HepG2 (cell line): ENCODE measurements around the gene SH3GL1. TPM values are rescaled to one million over a fixed set of nuclear protein-coding genes. Genes with fewer than 3 reads are reported as not detected.

Experiments
- ATAC-seq: fragments of 200-7000 bp; cut with Tn5 transposase; 3 replicates; pipeline ENCODE4 v1.9.1; 2020; ENCODE audit warnings: mild to moderate bottlenecking, moderate library complexity
- BruUV-seq: library from RNA; stranded (reverse); fragments of 400-500 nt; replicated peaks from 2 replicates; lab custom pipeline; 2021; lab: Mats Ljungman, UMichigan
- CTCF ChIA-PET: fragments of 300-600 bp; formaldehyde crosslinking; extraction: SDS; loops from one replicate; lab custom pipeline; 2021; ENCODE audit warnings: low total read pairs, inconsistent platforms, low intra/inter-chr PET ratio; lab: Yijun Ruan, JAX
- POLR2A ChIA-PET: fragments of 350-600 bp; sonication (Branson Sonifier 250); formaldehyde crosslinking; loops from one replicate; lab custom pipeline; 2020; ENCODE audit warnings: antibody characterized with exemption, inconsistent platforms; lab: Yijun Ruan, JAX
- DNase-seq: peaks from one replicate; pipeline ENCODE4 v3.0.0-alpha.2; 2015; ENCODE audit warnings: low spot score
- FAIRE-seq: peaks from 3 replicates; lab custom pipeline; 2011; peaks lifted over from hg19 to GRCh38; lab: Jason Lieb, UNC
- H2AFZ ChIP-seq: one replicate; pipeline ENCODE4 v1.6.1; 2011; ENCODE audit warnings: low read length, inconsistent platforms
- H3K27ac ChIP-seq: fragments of 300-600 bp; 3 replicates; pipeline ENCODE4 v1.8.0; 2011; ENCODE audit warnings: mixed run types, mild to moderate bottlenecking, mixed read lengths, low read length, inconsistent platforms; ENCODE audit not compliant: insufficient read depth; ENCODE audit errors: extremely low read length
- H3K27me3 ChIP-seq, 2 experiments: fragments of 200-600 bp in 1 of 2; 2 replicates in 1 of 2; 3 replicates in 1 of 2; pipeline versions ENCODE4 v1.6.0 to v1.8.0; 2011; ENCODE audit warnings: low read length in 2 of 2, mild to moderate bottlenecking in 2 of 2, moderate library complexity in 2 of 2, inconsistent platforms in 1 of 2; ENCODE audit not compliant: insufficient read depth in 2 of 2, control insufficient read depth in 1 of 2
- H3K36me3 ChIP-seq, 2 experiments: fragments of 200-600 bp in 1 of 2; replicated peaks in 1 of 2; 2 replicates in 1 of 2; 3 replicates in 1 of 2; pipeline versions ENCODE4 v1.5.1 to v1.8.0; 2011; ENCODE audit warnings: low read length in 2 of 2, inconsistent platforms in 1 of 2; ENCODE audit not compliant: insufficient read depth in 2 of 2, control insufficient read depth in 1 of 2
- H3K4me1 ChIP-seq: 2 replicates; pipeline ENCODE4 v1.5.1; 2012; ENCODE audit warnings: low read length, inconsistent platforms; ENCODE audit not compliant: insufficient read depth
- H3K4me2 ChIP-seq: 2 replicates; pipeline ENCODE4 v1.6.0; 2011; ENCODE audit warnings: low read depth, low read length, inconsistent platforms
- H3K4me3 ChIP-seq, 3 experiments: fragments of 200-600 bp in 1 of 3; sonication (generic), shearing (Covaris generic) in 1 of 3; replicated peaks in 1 of 3; 2 replicates each; pipeline ENCODE4 v1.5.1; 2011 to 2016; ENCODE audit warnings: low read length in 3 of 3, inconsistent platforms in 2 of 3, low read depth in 2 of 3, mild to moderate bottlenecking in 2 of 3, control low read depth in 1 of 3, mixed read lengths in 1 of 3; ENCODE audit not compliant: insufficient read depth in 1 of 3
- H3K79me2 ChIP-seq: one replicate; pipeline ENCODE4 v1.6.1; 2011; ENCODE audit warnings: low read length, inconsistent platforms; ENCODE audit not compliant: insufficient read depth
- H3K9ac ChIP-seq: 2 replicates; pipeline ENCODE4 v1.6.0; 2011; ENCODE audit warnings: mild to moderate bottlenecking, low read depth, low read length, inconsistent platforms; ENCODE audit not compliant: insufficient read depth
- H3K9me3 ChIP-seq: 2 replicates; pipeline ENCODE4 v1.5.1; 2012; ENCODE audit warnings: mild to moderate bottlenecking, low read length
- H4K20me1 ChIP-seq: 2 replicates; pipeline ENCODE4 v1.6.0; 2011; ENCODE audit warnings: inconsistent platforms, mild to moderate bottlenecking, low read length, moderate library complexity; ENCODE audit not compliant: insufficient read depth
- ASH2L ChIP-seq: fragments of 300-600, 200-600 bp; sonication (generic); IDR thresholded peaks from 2 replicates; pipeline ENCODE4 v1.7.0; 2017; ENCODE audit warnings: low read depth, mild to moderate bottlenecking, moderate library complexity, mixed read lengths, low read length; ENCODE audit not compliant: insufficient read length
- FOSL2 ChIP-seq: sonication (generic); formaldehyde crosslinking; IDR thresholded peaks from 2 replicates; pipeline ENCODE4 v1.4.0; 2020; ENCODE audit warnings: missing genetic modification reagents
- FOXP4 ChIP-seq: sonication (generic); formaldehyde crosslinking; IDR thresholded peaks from 2 replicates; pipeline ENCODE4 v1.4.0; 2020; ENCODE audit warnings: missing genetic modification reagents
- HIVEP1 ChIP-seq: sonication (generic); formaldehyde crosslinking; IDR thresholded peaks from 2 replicates; pipeline ENCODE4 v1.4.0; 2020; ENCODE audit warnings: mild to moderate bottlenecking, missing genetic modification reagents
- HOXA3 ChIP-seq: sonication (generic); formaldehyde crosslinking; IDR thresholded peaks from 2 replicates; pipeline ENCODE4 v1.5.0; 2020; ENCODE audit warnings: missing genetic modification reagents
- PPARG ChIP-seq: conservative IDR thresholded peaks from 2 replicates; pipeline ENCODE4 v1.6.1; 2016; ENCODE audit warnings: missing biosample characterization, missing genetic modification reagents
- SKIL ChIP-seq: sonication (generic); formaldehyde crosslinking; IDR thresholded peaks from 2 replicates; pipeline ENCODE4 v1.8.0; 2022; ENCODE audit warnings: missing genetic modification reagents, mild to moderate bottlenecking, moderate library complexity, borderline replicate concordance
- TFDP2 ChIP-seq: sonication (generic); formaldehyde crosslinking; IDR thresholded peaks from 2 replicates; pipeline ENCODE4 v1.4.0; 2020; ENCODE audit warnings: missing genetic modification reagents
- ZBTB7A ChIP-seq: sonication (generic); formaldehyde crosslinking; IDR thresholded peaks from 2 replicates; pipeline ENCODE4 v1.8.0; 2022; ENCODE audit warnings: mild to moderate bottlenecking, missing genetic modification reagents
- ZFP36L1 ChIP-seq: sonication (generic); formaldehyde crosslinking; IDR thresholded peaks from 2 replicates; pipeline ENCODE4 v1.8.0; 2022; ENCODE audit warnings: mild to moderate bottlenecking, missing genetic modification reagents, moderate library complexity
- ZNF44 ChIP-seq: sonication (generic); formaldehyde crosslinking; IDR thresholded peaks from 2 replicates; pipeline ENCODE4 v1.5.1; 2020; ENCODE audit warnings: mild to moderate bottlenecking, missing genetic modification reagents
- ZNF446 ChIP-seq: sonication (generic); formaldehyde crosslinking; IDR thresholded peaks from 2 replicates; pipeline ENCODE4 v1.5.0; 2020; ENCODE audit warnings: mild to moderate bottlenecking, missing genetic modification reagents
- ZNF503 ChIP-seq: sonication (generic); formaldehyde crosslinking; IDR thresholded peaks from 2 replicates; pipeline ENCODE4 v1.4.0; 2020; ENCODE audit warnings: missing genetic modification reagents
- WGBS: methylation state at CpG from one replicate; pipeline ENCODE4 v1.1.6; 2017; ENCODE audit warnings: low lambda C conversion rate; 5-methylcytosine and 5-hydroxymethylcytosine counted together
- in situ Hi-C: cut with HindIII; loops from 2 replicates; pipeline ENCODE4 v1.10.0; 2017; ENCODE audit warnings: low pct_unique_long_range_greater_than_20kb; ENCODE audit not compliant: extremely low pct_ligation_motif_present
- intact Hi-C: fragments of 100-400 bp; cut with micrococcal nuclease; formaldehyde crosslinking; loops from one replicate; pipeline ENCODE4 v1.10.0; 2022; ENCODE audit not compliant: unreplicated experiment
- polyA plus RNA-seq, 8 experiments: library from polyadenylated mRNA; depleted of rRNA in 3 of 8; stranded (reverse) in 7 of 8; unstranded in 1 of 8; fragments of >200 nt; fragmentation: Illumina TruSeq in 4 of 8; extraction: Trizol in 4 of 8; gene quantifications; 2 replicates each; pipeline versions ENCODE4 v1.2.1 to v1.2.3, GENCODE V29; 2011 to 2016; ENCODE audit warnings: low read depth in 4 of 8, missing spikeins in 1 of 8, mixed read lengths in 1 of 8; ENCODE audit not compliant: insufficient read depth in 1 of 8
- total RNA-seq, 5 experiments: library from RNA; depleted of rRNA; stranded (reverse); fragments of >200 nt; fragmentation: Illumina TruSeq; extraction: Trizol; gene quantifications; 2 replicates each; pipeline ENCODE4 v1.2.3, GENCODE V29; 2016; ENCODE audit warnings: low read depth in 1 of 5

Gene SH3GL1
- total and polyA plus RNA-seq, 2 of the 13 experiments (the other 11 are each of a cell fraction or from before 2014, with no cell fraction given): 33.0 to 45.1 TPM

- TF ChIP-seq FOXP4 (CRISPR knock-in tag): peak; percentile 47; the same call in 1 of the 2 replicates
- TF ChIP-seq ZFP36L1 (CRISPR knock-in tag): no peak
- no peak for TF ChIP-seq TFDP2 (CRISPR knock-in tag)
- 0 out of 2 replicates have a peak, but pooled peaks have one; percentile 39 for TF ChIP-seq SKIL (CRISPR knock-in tag)
Measured at GRCh38 chr19:4391701-4392483, 8.5 kb downstream of the SH3GL1 start (continued).

- ATAC-seq (no peak; the same call in 2 of the 3 replicates), FAIRE-seq (no peak), DNase-seq (no peak)
- Histone ChIP-seq H3K27me3 (no peaks in the 10 kb centered on the region), H2AFZ (no peak overlapping the region), H3K4me3 (peak overlapping the region; percentile 17 to 60 (median 34); a peak in 5 of 6 replicates), H3K4me1 (peaks cover 80% of the 10 kb centered on the region), H4K20me1 (peaks cover 10% of the 10 kb centered on the region; the same call in 1 of the 2 replicates), H3K4me2 (peak overlapping the region; percentile 87), H3K36me3 (peaks cover 10 to 25% of the 10 kb centered on the region in 2 experiments), H3K9ac (peak overlapping the region; percentile 76), H3K27ac (peak overlapping the region; percentile 95), H3K79me2 (peaks cover 83% of the 10 kb centered on the region), H3K9me3 (no peaks in the 10 kb centered on the region)
- ChIA-PET CTCF (interaction anchor here (0.9 kb wide), 1 partner anchor 10 kb away, joined by 6 read pairs; the partner anchor contains the start of gene SH3GL1), POLR2A (interaction anchor here (0.9 to 3.2 kb wide), 13 partner anchors 8 to 123 kb away, joined by 3 to 64 read pairs (median 5); partner anchors contain the start of genes CHAF1A, MPND and SH3GL1)
- TSS peak; percentile 72 for BruUV-seq
- in situ Hi-C loops: no loop called here
- WGBS: 9% methylated on average over 6 of the region's 9 CpGs
- intact Hi-C loops: no loop called here
- TF ChIP-seq HOXA3 (CRISPR knock-in tag): no peak
- TF ChIP-seq HIVEP1: 0 out of 2 replicates have a peak, but pooled peaks have one; percentile 8
- TF ChIP-seq ZNF44 (CRISPR knock-in tag): no peak
- TF ChIP-seq PPARG (CRISPR knock-in tag): no peak
- no peak for TF ChIP-seq ZNF446 (CRISPR knock-in tag)
- peak; percentile 3 for TF ChIP-seq ASH2L
- TF ChIP-seq ZBTB7A (CRISPR knock-in tag): 0 out of 2 replicates have a peak, but pooled peaks have one; percentile 1
- peak; percentile 7; the same call in 1 of the 2 replicates for TF ChIP-seq ZNF503 (CRISPR knock-in tag)
- no peak for TF ChIP-seq FOSL2 (CRISPR knock-in tag)
Measured at GRCh38 chr19:4391306-4391693, 9.0 kb downstream of the SH3GL1 start.
